Parathyroid adenoma (tissue), 2 donors: Measurements from ENCODE around the gene ONECUT1.

Source experiments
- H2AFZ ChIP-seq: fragments of 300-600 bp; sonication (generic); one replicate; pipeline ENCODE4 v1.7.0; 2017; ENCODE audit warnings: antibody characterized with exemption, mild to moderate bottlenecking
- H3K27ac ChIP-seq: fragments of 300-600 bp; sonication (generic); one replicate; pipeline ENCODE4 v1.7.0; 2017
- H3K27me3 ChIP-seq: fragments of 300-600 bp; sonication (generic); one replicate; pipeline ENCODE4 v1.7.0; 2017; ENCODE audit warnings: low read length; ENCODE audit not compliant: control insufficient read depth, insufficient read depth
- H3K36me3 ChIP-seq: fragments of 300-600 bp; sonication (generic); one replicate; pipeline ENCODE4 v1.7.0; 2017; ENCODE audit warnings: low read length; ENCODE audit not compliant: control insufficient read depth, insufficient read depth
- H3K4me1 ChIP-seq: fragments of 300-600 bp; sonication (generic); one replicate; pipeline ENCODE4 v1.7.0; 2017; ENCODE audit warnings: control low read depth
- H3K4me2 ChIP-seq: fragments of 300-600 bp; sonication (generic); one replicate; pipeline ENCODE4 v1.7.0; 2017; ENCODE audit warnings: low read length
- H3K4me3 ChIP-seq: fragments of 300-600 bp; sonication (generic); one replicate; pipeline ENCODE4 v1.7.0; 2017; ENCODE audit warnings: low read depth, low read length
- H3K79me2 ChIP-seq: fragments of 300-600 bp; sonication (generic); one replicate; pipeline ENCODE4 v1.7.0; 2017; ENCODE audit warnings: control low read depth
- H3K9ac ChIP-seq: fragments of 300-600 bp; sonication (generic); one replicate; pipeline ENCODE4 v1.7.0; 2017; ENCODE audit warnings: mild to moderate bottlenecking
- H3K9me3 ChIP-seq: fragments of 300-600 bp; sonication (generic); one replicate; pipeline ENCODE4 v1.7.0; 2017; ENCODE audit warnings: low read length; ENCODE audit not compliant: control insufficient read depth
- CTCF ChIP-seq: fragments of 300-600 bp; sonication (generic); IDR thresholded peaks from one replicate; pipeline ENCODE4 v1.7.0; 2017; ENCODE audit warnings: antibody characterized with exemption, mild to moderate bottlenecking
- donor health status: primary hyperparathyroidism.

The ONECUT1 gene

DNA sequence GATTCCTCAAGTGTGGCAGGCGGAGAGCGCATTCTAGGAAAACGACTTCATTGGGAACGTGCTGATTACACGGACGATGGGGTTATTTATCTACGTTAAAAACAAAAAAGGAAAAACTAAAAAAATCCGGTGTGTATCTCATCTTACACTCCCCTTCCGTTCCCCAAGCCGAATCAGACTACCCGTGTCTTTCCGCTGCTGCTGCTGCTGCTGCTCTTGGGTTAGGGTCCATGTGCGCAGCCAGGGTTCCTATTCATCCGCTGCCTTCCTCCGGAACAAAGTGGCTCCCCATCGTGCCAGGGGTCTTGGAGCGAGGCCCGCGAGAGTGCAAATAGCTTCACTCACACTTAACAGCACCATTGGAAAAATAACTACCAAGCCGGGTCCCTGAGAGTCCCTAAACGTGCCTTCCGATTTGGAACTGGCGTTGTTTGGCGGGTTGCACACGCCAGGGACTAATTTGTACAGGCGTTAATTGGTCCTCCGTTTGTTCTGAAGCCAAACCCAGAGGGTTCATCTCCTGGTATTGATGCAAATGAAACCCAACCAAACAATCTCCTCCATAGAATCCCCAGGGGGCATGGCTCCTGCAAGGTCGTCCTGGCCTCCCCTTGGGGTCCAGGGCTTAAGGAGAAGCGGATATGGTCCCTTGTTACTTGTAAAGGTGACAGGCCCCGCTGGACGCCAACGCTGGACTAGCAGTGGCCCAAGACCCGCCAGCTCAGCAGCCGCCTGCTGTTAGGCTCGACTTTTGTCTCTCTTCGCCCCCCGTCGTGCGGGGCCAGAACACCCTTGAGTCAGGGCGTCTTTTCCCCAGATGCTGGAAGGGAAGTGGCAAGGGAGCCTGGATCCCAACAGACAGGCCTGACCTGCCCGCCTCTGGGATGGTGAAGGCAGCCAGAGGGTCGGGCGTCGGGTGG lies 11.0 kb upstream of the ONECUT1 start:
- Histone ChIP-seq H3K4me2 (no peak overlapping the region), H3K9ac (no peak overlapping the region), H3K36me3 (no peaks in the 10 kb centered on the region), H3K9me3 (no peaks in the 10 kb centered on the region), H3K27ac (no peak overlapping the region), H3K27me3 (peaks cover 14% of the 10 kb centered on the region), H2AFZ (no peak overlapping the region), H3K4me3 (no peak overlapping the region), H3K4me1 (no peaks in the 10 kb centered on the region), H3K79me2 (no peaks in the 10 kb centered on the region)
- no peak for TF ChIP-seq CTCF

DNA sequence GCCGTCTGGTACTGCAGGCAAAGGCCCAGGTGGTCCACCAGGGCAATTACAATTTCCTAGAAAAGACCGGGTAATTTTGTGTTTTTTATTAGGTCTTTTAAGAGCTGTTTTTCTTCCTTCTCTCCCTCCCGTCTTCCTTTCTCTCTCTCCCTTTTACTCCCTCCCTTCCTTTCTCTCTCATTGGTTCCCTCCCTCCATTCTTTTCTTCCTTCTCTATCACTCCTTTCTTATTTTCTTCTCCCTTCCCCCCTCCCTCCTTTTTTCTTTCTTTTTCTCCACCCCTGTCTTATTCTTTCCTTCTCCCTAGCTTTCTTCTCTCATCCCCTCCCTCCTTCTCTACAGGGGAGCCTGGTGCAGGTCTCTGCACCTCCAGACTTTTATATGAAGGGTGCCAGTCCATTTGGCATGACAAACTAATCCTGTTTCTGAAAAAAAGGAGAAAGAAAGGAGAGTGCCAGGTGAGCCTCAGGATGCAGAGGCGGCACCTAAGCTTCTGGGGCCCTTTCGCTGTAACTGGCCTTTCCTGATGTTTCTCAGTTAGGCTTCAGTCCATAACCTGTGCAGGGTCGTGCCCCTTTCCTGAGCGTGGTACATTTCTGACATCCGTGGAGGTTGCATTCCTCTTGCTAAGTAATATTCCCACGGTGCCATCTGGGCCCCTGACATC lies 9.1 kb upstream of the ONECUT1 start:
- no peak overlapping the region for H2AFZ ChIP-seq
- peaks cover 20% of the 10 kb centered on the region for H3K27me3 ChIP-seq
- H3K27ac ChIP-seq: no peak overlapping the region
- no peaks in the 10 kb centered on the region for H3K36me3 ChIP-seq
- no peaks in the 10 kb centered on the region for H3K79me2 ChIP-seq
- no peak overlapping the region for H3K9ac ChIP-seq
- H3K4me3 ChIP-seq: no peak overlapping the region
- no peak overlapping the region for H3K4me2 ChIP-seq
- no peaks in the 10 kb centered on the region for H3K9me3 ChIP-seq
- no peak for TF ChIP-seq CTCF
- H3K4me1 ChIP-seq: no peaks in the 10 kb centered on the region

- Histone ChIP-seq H3K4me3 (no peak overlapping the region), H3K27me3 (peaks cover 18% of the 10 kb centered on the region), H3K9me3 (no peaks in the 10 kb centered on the region), H3K9ac (no peak overlapping the region), H3K27ac (no peak overlapping the region), H3K4me1 (no peaks in the 10 kb centered on the region), H2AFZ (no peak overlapping the region), H3K4me2 (no peak overlapping the region), H3K79me2 (no peaks in the 10 kb centered on the region), H3K36me3 (no peaks in the 10 kb centered on the region)
- no peak for TF ChIP-seq CTCF
Observed at GRCh38 chr15:52798529-52799101, 8.5 kb upstream of the ONECUT1 start.

DNA sequence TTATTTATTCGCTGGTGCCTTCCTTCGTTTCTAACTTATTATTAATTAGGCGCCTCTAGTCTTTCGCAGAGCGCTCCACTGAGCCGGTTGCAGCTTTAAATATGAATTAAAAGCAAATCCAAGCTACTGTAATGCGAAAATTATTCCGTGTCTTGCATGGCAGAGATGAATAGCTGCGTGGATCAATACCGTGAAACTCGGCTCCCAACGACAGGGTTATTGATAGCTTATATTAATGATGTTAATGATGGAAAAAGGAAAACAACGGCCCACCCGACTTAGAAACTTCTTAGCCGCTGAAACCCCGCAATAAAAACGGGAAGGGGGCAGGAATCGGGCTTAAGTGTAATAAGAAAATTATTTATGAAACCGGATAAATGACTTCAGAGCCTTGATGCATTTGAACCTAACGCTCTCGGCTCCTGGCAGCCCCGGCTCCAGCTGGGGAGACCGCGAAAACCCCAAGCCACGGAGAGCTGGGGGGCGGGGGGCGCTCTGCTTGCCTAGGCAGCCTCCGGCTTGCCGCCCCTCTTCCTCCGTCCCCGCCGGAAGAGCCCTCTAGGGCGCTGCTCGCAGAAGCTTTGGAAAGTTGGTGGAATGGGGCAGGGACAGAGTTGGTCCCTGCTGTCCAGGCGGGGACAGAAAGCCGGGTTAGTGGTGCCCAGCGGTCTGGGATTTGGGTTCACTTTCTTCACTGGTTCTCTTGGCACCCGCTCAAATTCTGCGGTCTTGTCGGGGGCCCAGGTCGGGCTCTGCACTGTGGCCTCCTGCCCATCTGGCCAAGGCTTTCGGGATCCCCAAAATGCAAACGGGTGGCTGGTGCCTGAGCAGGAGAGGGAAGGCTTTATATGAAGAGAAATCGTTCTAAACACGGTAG lies 7.7 kb upstream of the ONECUT1 start:
- no peaks in the 10 kb centered on the region for H3K79me2 ChIP-seq
- no peaks in the 10 kb centered on the region for H3K9me3 ChIP-seq
- H3K9ac ChIP-seq: no peak overlapping the region
- H3K27ac ChIP-seq: no peak overlapping the region
- no peaks in the 10 kb centered on the region for H3K4me1 ChIP-seq
- H3K4me2 ChIP-seq: no peak overlapping the region
- H3K36me3 ChIP-seq: no peaks in the 10 kb centered on the region
- no peak for TF ChIP-seq CTCF
- peaks cover 18% of the 10 kb centered on the region for H3K27me3 ChIP-seq
- no peak overlapping the region for H3K4me3 ChIP-seq
- no peak overlapping the region for H2AFZ ChIP-seq
